Spleen (tissue), 13 donors: ENCODE data around the gene C1orf232. TPM values are rescaled to one million over a fixed set of nuclear protein-coding genes. Genes with fewer than 3 reads are reported as not detected.
A peak's percentile ranks its signal among the peaks of the same experiment; 100 is the strongest.

Source experiments
- DNase-seq: peaks from one replicate; pipeline ENCODE4 v3.0.0-alpha.2; 2020
- H3K27ac ChIP-seq, 8 donors: fragments of 200-600 bp; sonication (generic) in 7 of 8; 1 replicate in 4 of 8; 2 replicates in 4 of 8; pipeline versions ENCODE4 v1.5.0 to v1.8.0; 2016 to 2021; ENCODE audit warnings: inconsistent platforms in 4 of 8, mild to moderate bottlenecking in 4 of 8, moderate library complexity in 1 of 8
- H3K27me3 ChIP-seq, 7 donors: fragments of 200-600 bp; sonication (generic) in 6 of 7; replicated peaks in 1 of 7; 1 replicate in 4 of 7; 2 replicates in 3 of 7; pipeline versions ENCODE4 v1.5.0 to v1.8.0; 2016 to 2021; ENCODE audit warnings: inconsistent platforms in 3 of 7, mild to moderate bottlenecking in 1 of 7
- H3K36me3 ChIP-seq, 6 donors: fragments of 200-600 bp; sonication (generic) in 5 of 6; 1 replicate in 4 of 6; 2 replicates in 2 of 6; pipeline versions ENCODE4 v1.5.0 to v1.8.0; 2016 to 2021; ENCODE audit warnings: inconsistent platforms in 2 of 6
- H3K4me1 ChIP-seq, 6 donors: fragments of 200-600 bp; sonication (generic) in 5 of 6; 1 replicate in 3 of 6; 2 replicates in 3 of 6; pipeline versions ENCODE4 v1.5.0 to v1.8.0; 2016 to 2021; ENCODE audit warnings: inconsistent platforms in 3 of 6
- H3K4me3 ChIP-seq, 8 donors: fragments of 200-600 bp; sonication (generic) in 7 of 8; 1 replicate in 4 of 8; 2 replicates in 4 of 8; pipeline versions ENCODE4 v1.5.0 to v1.8.0; 2016 to 2021; ENCODE audit warnings: inconsistent platforms in 4 of 8, mild to moderate bottlenecking in 4 of 8, moderate library complexity in 2 of 8
- H3K9me3 ChIP-seq, 8 donors: fragments of 200-600 bp; sonication (generic) in 7 of 8; 1 replicate in 4 of 8; 2 replicates in 4 of 8; pipeline versions ENCODE4 v1.5.0 to v1.8.0; 2016 to 2021; ENCODE audit warnings: inconsistent platforms in 4 of 8
- CTCF ChIP-seq, 11 experiments: fragments of 200-600 bp in 7 of 11; fragments of 450-650 bp in 4 of 11; sonication (generic) in 4 of 11; IDR thresholded peaks in 8 of 11; conservative IDR thresholded peaks in 3 of 11; 1 replicate in 7 of 11; 2 replicates in 4 of 11; pipeline versions ENCODE4 v1.4.0 to v1.8.0; 2016 to 2021; ENCODE audit warnings: antibody characterized with exemption in 11 of 11, inconsistent platforms in 4 of 11, mild to moderate bottlenecking in 1 of 11
- POLR2A ChIP-seq, 3 donors: fragments of 450-650 bp; IDR thresholded peaks; one replicate each; pipeline ENCODE4 v1.5.1; 2017; ENCODE audit warnings: antibody characterized with exemption in 3 of 3, mild to moderate bottlenecking in 1 of 3
- POLR2AphosphoS5 ChIP-seq, 3 donors: sonication (generic); formaldehyde crosslinking; IDR thresholded peaks; one replicate each; pipeline ENCODE4 v1.5.1; 2017; ENCODE audit warnings: antibody characterized with exemption in 3 of 3
- WGBS, 5 donors: extraction: QIAGEN DNeasy Blood & Tissue Kit in 3 of 5; methylation state at CpG; one replicate each; pipeline versions ENCODE4 v1.1.5 to v1.1.7; 2013 to 2018; 5-methylcytosine and 5-hydroxymethylcytosine counted together
- intact Hi-C: fragments of 100-400 bp; cut with DNase I; formaldehyde crosslinking; loops from one replicate; pipeline ENCODE4 v1.15.0; 2023; ENCODE audit warnings: low total_unique reads
- long read RNA-seq, 2 donors: transcript quantifications; one replicate each; lab custom pipeline, GENCODE V29; 2026
- polyA plus RNA-seq, 3 donors: library from polyadenylated mRNA; stranded (reverse); fragments of 200-250 nt; gene quantifications; one replicate each; pipeline ENCODE4 v1.2.1, GENCODE V29; 2013
- total RNA-seq, 7 donors: library from RNA; depleted of rRNA in 3 of 7; stranded (reverse); fragments of >200 nt in 3 of 7; fragmentation: NEBNext Ultra II Directional in 4 of 7; extraction: Animal tissue kit (Norgen Biotek cat#: 25700) in 4 of 7; gene quantifications; one replicate each; pipeline versions ENCODE4 v1.1.0 to v1.2.1, GENCODE V29; 2016 to 2021
- donor health status: healthy with polysubstance abuse.
- donor health status: DM: no; HTN: no; CAD: no; lungs with moderate emphysema.
- donor health status: DM: no; HTN: no; CAD: no.
- donor health status: Bipolar disorder and iron deficiency.
- donor health status: healthy.
- donor health status: DM: no; HTN: no; CAD: no.
- donor health status: DM: yes; HTN: yes; CAD: no.

Gene C1orf232
- not detected for total RNA-seq
- polyA plus RNA-seq: not detected
- long read RNA-seq, donor 1: 0 reads
- long read RNA-seq, donor 2: 0 reads

- Histone ChIP-seq H3K9me3 (no peaks in the 10 kb centered on the region), H3K27me3 (peaks cover 0 to 17% (median 4%) of the 10 kb centered on the region in 7 donors), H3K36me3 (peaks cover 0 to 10% (median 0%) of the 10 kb centered on the region in 6 donors), H3K27ac (peak within 1 kb of the TSS; percentile 55 to 89 (median 86)), H3K4me1 (peaks cover 12 to 42% (median 33%) of the 10 kb centered on the region in 6 donors), H3K4me3 (peak within 1 kb of the TSS; percentile 56 to 86 (median 76))
- DNase-seq: no peak
- TF ChIP-seq POLR2AphosphoS5 (IDR thresholded peaks at IDR 0.05) (no peak), CTCF (IDR thresholded peaks at IDR 0.05 in 8 of 11, conservative IDR thresholded peaks at IDR 0.05 in 3 of 11) (no peak), POLR2A (IDR thresholded peaks at IDR 0.05) (no peak)
- 78 to 88% (median 87%) methylated on average over 4 to 5 of the region's 5 CpGs for WGBS, 5 donors
- intact Hi-C loops: no loop called here
These were observed at the start of gene C1orf232 for GRCh38 chr1:26168410-26169197. TSS of gene C1orf232 (minus strand) at chr1:26168963. CDS start at chr1:26168499, 464 bp downstream.

- H3K27ac ChIP-seq: no peak overlapping the region
- no peak for DNase-seq
- intact Hi-C loops: no loop called here
- H3K4me1 ChIP-seq: no peaks in the 10 kb centered on the region
- H3K36me3 ChIP-seq: no peaks in the 10 kb centered on the region
- TF ChIP-seq CTCF (IDR thresholded peaks at IDR 0.05 in 8 of 11, conservative IDR thresholded peaks at IDR 0.05 in 3 of 11) (no peak), POLR2AphosphoS5 (IDR thresholded peaks at IDR 0.05) (no peak), POLR2A (IDR thresholded peaks at IDR 0.05) (no peak)
- H3K9me3 ChIP-seq: no peaks in the 10 kb centered on the region
- peaks cover 0 to 6% (median 0%) of the 10 kb centered on the region in 7 donors for H3K27me3 ChIP-seq
- 44 to 63% (median 50%) methylated on average over 3 of the region's 3 CpGs for WGBS, 5 donors
- H3K4me3 ChIP-seq: no peak overlapping the region
These were observed 46.5 kb upstream of the C1orf232 start for GRCh38 chr1:26215246-26215645.

GRCh38 chr1:26213335-26213905 lies 44.7 kb upstream of the C1orf232 start:
- intact Hi-C loops: no loop called here
- Histone ChIP-seq H3K27ac (no peak overlapping the region), H3K4me1 (no peaks in the 10 kb centered on the region), H3K27me3 (no peaks in the 10 kb centered on the region), H3K9me3 (no peaks in the 10 kb centered on the region), H3K36me3 (no peaks in the 10 kb centered on the region), H3K4me3 (no peak overlapping the region)
- no peak for TF ChIP-seq POLR2A (IDR thresholded peaks at IDR 0.05)
- no peak for TF ChIP-seq CTCF (IDR thresholded peaks at IDR 0.05 in 8 of 11, conservative IDR thresholded peaks at IDR 0.05 in 3 of 11)
- TF ChIP-seq POLR2AphosphoS5 (IDR thresholded peaks at IDR 0.05): no peak
- no peak for DNase-seq
- WGBS, 5 donors: 85 to 98% (median 93%) methylated on average over 6 of the region's 6 CpGs

GRCh38 chr1:26212726-26213125 lies 44.0 kb upstream of the C1orf232 start:
- H3K27me3 ChIP-seq: no peaks in the 10 kb centered on the region
- 85 to 96% (median 88%) methylated on average over 5 of the region's 5 CpGs for WGBS, 5 donors
- intact Hi-C loops: no loop called here
- no peak for DNase-seq
- no peak overlapping the region for H3K27ac ChIP-seq
- no peaks in the 10 kb centered on the region for H3K36me3 ChIP-seq
- no peak overlapping the region for H3K4me3 ChIP-seq
- TF ChIP-seq POLR2A (IDR thresholded peaks at IDR 0.05): no peak
- TF ChIP-seq POLR2AphosphoS5 (IDR thresholded peaks at IDR 0.05): no peak
- TF ChIP-seq CTCF (IDR thresholded peaks at IDR 0.05 in 8 of 11, conservative IDR thresholded peaks at IDR 0.05 in 3 of 11): no peak
- no peaks in the 10 kb centered on the region for H3K4me1 ChIP-seq
- no peaks in the 10 kb centered on the region for H3K9me3 ChIP-seq
